HEK293T (cell line): ENCODE results near the gene TPP1.

ENCODE experiments used
- CTCF ChIA-PET: fragments of 350-600 bp; formaldehyde crosslinking; extraction: SDS; loops from one replicate; lab custom pipeline; 2021; ENCODE audit warnings: antibody characterized with exemption, inconsistent platforms; lab: Yijun Ruan, JAX
- POLR2A ChIA-PET: fragments of 350-600 bp; formaldehyde crosslinking; extraction: SDS; loops from one replicate; lab custom pipeline; 2020; ENCODE audit warnings: antibody characterized with exemption, inconsistent platforms; lab: Yijun Ruan, JAX
- DNase-seq: peaks from one replicate; pipeline ENCODE4 v3.0.0; 2012; ENCODE audit warnings: mixed read lengths; ENCODE audit errors: extremely low spot score
- ARNT ChIP-seq: fragments of 450-650 bp; IDR thresholded peaks from 2 replicates; pipeline ENCODE4 v1.6.1; 2017; ENCODE audit warnings: mild to moderate bottlenecking
- BHLHE40 ChIP-seq: fragments of 450-650 bp; IDR thresholded peaks from 2 replicates; pipeline ENCODE4 v1.6.1; 2016; ENCODE audit warnings: mild to moderate bottlenecking, moderate library complexity, borderline replicate concordance
- CTBP1 ChIP-seq: fragments of 450-650 bp; IDR thresholded peaks from 2 replicates; pipeline ENCODE4 v1.6.1; 2016; ENCODE audit warnings: borderline replicate concordance
- ELF4 ChIP-seq: fragments of 450-650 bp; IDR thresholded peaks from 2 replicates; pipeline ENCODE4 v1.6.1; 2017; ENCODE audit warnings: antibody characterized with exemption
- FOXA1 ChIP-seq: fragments of 450-650 bp; IDR thresholded peaks from 2 replicates; pipeline ENCODE4 v1.6.1; 2016; ENCODE audit warnings: mild to moderate bottlenecking
- FOXK2 ChIP-seq: fragments of 450-650 bp; IDR thresholded peaks from 2 replicates; pipeline ENCODE4 v1.6.1; 2016; ENCODE audit warnings: mild to moderate bottlenecking
- FOXM1 ChIP-seq: fragments of 450-650 bp; IDR thresholded peaks from 2 replicates; pipeline ENCODE4 v1.6.1; 2017; ENCODE audit warnings: mild to moderate bottlenecking, borderline replicate concordance
- HDGF ChIP-seq: fragments of 450-650 bp; IDR thresholded peaks from 2 replicates; pipeline ENCODE4 v1.6.1; 2017; ENCODE audit warnings: antibody characterized with exemption, borderline replicate concordance
- L3MBTL2 ChIP-seq: fragments of 450-650 bp; conservative IDR thresholded peaks from 2 replicates; pipeline ENCODE4 v1.6.1; 2016; ENCODE audit warnings: mild to moderate bottlenecking
- LEF1 ChIP-seq: fragments of 450-650 bp; IDR thresholded peaks from 2 replicates; pipeline ENCODE4 v1.6.1; 2017; ENCODE audit warnings: mild to moderate bottlenecking, borderline replicate concordance
- NFRKB ChIP-seq: fragments of 450-650 bp; IDR thresholded peaks from 2 replicates; pipeline ENCODE4 v1.6.1; 2016; ENCODE audit warnings: mild to moderate bottlenecking, moderate library complexity
- SP1 ChIP-seq: fragments of 450-650 bp; IDR thresholded peaks from 2 replicates; pipeline ENCODE4 v1.6.1; 2017
- SUZ12 ChIP-seq: fragments of 450-650 bp; IDR thresholded peaks from 2 replicates; pipeline ENCODE4 v1.6.1; 2016; ENCODE audit warnings: mild to moderate bottlenecking
- TARDBP ChIP-seq: fragments of 450-650 bp; IDR thresholded peaks from 2 replicates; pipeline ENCODE4 v1.6.1; 2016
- ZNF384 ChIP-seq: fragments of 450-650 bp; IDR thresholded peaks from 2 replicates; pipeline ENCODE4 v1.6.1; 2016
- TF ChIP-seq, protein P1 (sequence below): fragments of 450-650 bp; IDR thresholded peaks from 2 replicates; pipeline ENCODE4 v1.6.1; 2016

Gene TPP1

GRCh38 chr11:6609502-6610015 is 9.7 kb downstream of the TPP1 start:
- DNase-seq: no peak
- CTCF ChIA-PET: no interaction called here
- POLR2A ChIA-PET: interaction anchor here (1.2 to 5.2 kb wide), 3 partner anchors 9 to 73 kb away, joined by 3 to 39 read pairs (median 13); partner anchors contain the start of genes MRPL17 and TPP1

GRCh38 chr11:6608726-6609501 is 10.3 kb downstream of the TPP1 start:
- no peak for TF ChIP-seq ELF4
- TF ChIP-seq SUZ12: no peak
- no peak for TF ChIP-seq TARDBP
- no peak for DNase-seq
- CTCF ChIA-PET: no interaction called here
- POLR2A ChIA-PET: interaction anchor here (1.2 to 5.2 kb wide), 3 partner anchors 10 to 73 kb away, joined by 3 to 39 read pairs (median 13); partner anchors contain the start of genes MRPL17 and TPP1

More at GRCh38 chr11:6609502-6610015, 9.7 kb downstream of the TPP1 start:
- TF ChIP-seq ZNF384 (no peak), LEF1 (no peak), TARDBP (no peak), FOXM1 (no peak), BHLHE40 (no peak), SP1 (no peak), FOXK2 (no peak), ELF4 (no peak), HDGF (no peak), CTBP1 (no peak), SUZ12 (no peak), L3MBTL2 (no peak), FOXA1 (no peak), ARNT (no peak), NFRKB (no peak)
- TF ChIP-seq, protein P1, sequence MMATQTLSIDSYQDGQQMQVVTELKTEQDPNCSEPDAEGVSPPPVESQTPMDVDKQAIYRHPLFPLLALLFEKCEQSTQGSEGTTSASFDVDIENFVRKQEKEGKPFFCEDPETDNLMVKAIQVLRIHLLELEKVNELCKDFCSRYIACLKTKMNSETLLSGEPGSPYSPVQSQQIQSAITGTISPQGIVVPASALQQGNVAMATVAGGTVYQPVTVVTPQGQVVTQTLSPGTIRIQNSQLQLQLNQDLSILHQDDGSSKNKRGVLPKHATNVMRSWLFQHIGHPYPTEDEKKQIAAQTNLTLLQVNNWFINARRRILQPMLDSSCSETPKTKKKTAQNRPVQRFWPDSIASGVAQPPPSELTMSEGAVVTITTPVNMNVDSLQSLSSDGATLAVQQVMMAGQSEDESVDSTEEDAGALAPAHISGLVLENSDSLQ: no peak

DNA sequence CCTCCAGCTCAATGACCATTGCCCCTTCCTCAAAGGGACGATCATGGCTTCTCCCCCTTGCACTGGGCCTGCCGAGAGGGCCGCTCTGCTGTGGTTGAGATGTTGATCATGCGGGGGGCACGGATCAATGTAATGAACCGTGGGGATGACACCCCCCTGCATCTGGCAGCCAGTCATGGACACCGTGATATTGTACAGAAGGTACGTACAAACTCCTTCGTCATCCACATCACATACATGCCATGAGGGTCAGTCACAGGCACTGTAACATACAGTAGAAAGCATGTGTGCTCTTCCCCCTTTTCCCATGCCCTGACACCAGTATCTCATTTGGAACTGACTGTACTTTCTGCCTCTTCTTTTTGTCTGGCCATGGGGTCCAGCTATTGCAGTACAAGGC is 11.2 kb downstream of the TPP1 start:
- ChIA-PET CTCF (no interaction called here), POLR2A (interaction anchor here (1.7 to 3.5 kb wide), 3 partner anchors 11 to 76 kb away, joined by 6 to 14 read pairs (median 13); partner anchors contain the start of genes MRPL17 and TPP1)
- no peak for DNase-seq
- TF ChIP-seq ZNF384 (no peak), HDGF (no peak), FOXK2 (no peak), CTBP1 (no peak), BHLHE40 (no peak), SP1 (no peak), ELF4 (no peak), NFRKB (no peak)

DNA sequence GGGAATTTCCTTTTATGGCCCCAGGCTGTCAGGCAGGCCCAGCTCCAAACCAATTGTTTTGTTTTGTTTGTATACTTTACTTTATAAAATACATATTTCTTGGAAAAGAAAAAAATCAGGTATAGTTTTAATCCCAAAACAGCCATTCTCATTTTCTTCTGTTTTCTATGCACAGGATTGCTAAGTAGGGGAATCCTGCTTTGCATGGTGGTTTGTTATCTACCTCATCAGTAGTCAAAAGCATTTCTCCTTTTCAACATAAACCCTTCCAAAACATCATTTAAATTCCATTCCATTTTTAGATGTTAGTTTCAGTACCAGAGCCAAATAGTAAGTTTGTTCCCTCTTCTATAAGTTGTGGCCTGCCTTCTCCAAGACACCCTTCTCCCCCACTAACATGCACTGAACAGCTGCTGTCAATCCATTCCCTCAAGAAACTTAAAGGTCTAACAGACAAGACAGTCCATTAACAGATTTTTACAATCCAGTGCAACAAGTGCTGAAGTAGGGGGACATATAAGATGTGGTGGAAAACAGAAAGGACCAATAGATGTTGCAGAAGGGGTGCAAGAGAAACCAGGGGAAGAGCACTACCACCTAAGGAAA is 11.9 kb downstream of the TPP1 start:
- no peak for DNase-seq
- POLR2A ChIA-PET: interaction anchor here (1.1 to 3.5 kb wide), 5 partner anchors 11 to 76 kb away, joined by 3 to 14 read pairs (median 6); partner anchors contain the start of genes MRPL17 and TPP1
- TF ChIP-seq L3MBTL2 (no peak), TARDBP (no peak), FOXA1 (no peak), SP1 (no peak), NFRKB (no peak), LEF1 (no peak), FOXK2 (no peak), CTBP1 (no peak), BHLHE40 (no peak), ARNT (no peak), ZNF384 (no peak), ELF4 (no peak), HDGF (no peak), SUZ12 (no peak)
- TF ChIP-seq, protein P1: no peak
- CTCF ChIA-PET: interaction anchor here (0.9 kb wide), 1 partner anchor 228 kb away, joined by 7 read pairs; no protein-coding TSS in a partner anchor

DNA sequence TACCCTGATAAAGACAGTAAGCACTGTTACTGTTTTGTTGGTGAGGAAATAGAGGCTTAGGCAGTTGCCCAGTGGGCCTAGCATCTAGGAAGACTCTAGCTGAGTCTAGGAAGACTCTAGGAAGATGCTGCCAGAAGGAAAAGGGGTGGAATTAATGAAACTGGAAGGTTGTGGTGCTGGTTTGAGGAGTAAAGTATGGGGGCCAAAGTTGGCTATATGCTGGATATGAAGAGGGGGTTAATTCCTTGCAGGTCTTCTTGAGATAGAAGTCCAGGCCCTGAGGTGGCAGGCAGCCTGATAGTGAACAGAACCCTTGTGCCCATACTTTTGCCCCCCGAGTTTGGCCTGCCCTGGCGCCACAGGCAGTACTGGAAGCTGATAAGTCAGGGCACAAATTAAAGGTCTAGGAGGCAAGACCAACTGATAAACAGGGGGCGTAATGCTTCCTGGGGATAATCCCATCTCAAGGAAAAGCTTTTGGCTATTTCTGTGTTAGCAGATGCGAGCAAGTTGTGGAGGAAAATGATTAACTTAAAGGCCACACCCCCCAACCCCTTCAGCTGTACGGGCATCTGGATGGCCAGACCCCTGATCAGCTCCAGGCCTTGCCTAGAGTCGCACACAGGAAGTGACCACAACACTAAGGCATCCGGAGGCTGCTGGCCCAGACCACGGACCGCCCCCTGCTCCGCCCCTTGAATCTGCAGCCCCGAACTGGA is 12.6 kb downstream of the TPP1 start:
- ChIA-PET CTCF (interaction anchor here (0.9 kb wide), 1 partner anchor 227 kb away, joined by 7 read pairs; no protein-coding TSS in a partner anchor), POLR2A (interaction anchor here (1.1 to 3.5 kb wide), 5 partner anchors 12 to 77 kb away, joined by 3 to 14 read pairs (median 6); partner anchors contain the start of genes MRPL17 and TPP1)
- DNase-seq: peak; percentile 74
- no peak for TF ChIP-seq FOXK2
- TF ChIP-seq FOXM1: no peak
- no peak for TF ChIP-seq BHLHE40
- TF ChIP-seq HDGF: no peak
- TF ChIP-seq ZNF384: no peak
- TF ChIP-seq ARNT: no peak
